GM23338 (cell line): ENCODE measurements around the gene EAF2. TPM values are rescaled to one million over a fixed set of nuclear protein-coding genes. Genes with fewer than 3 reads are reported as not detected.

Experiments used
- ATAC-seq: fragments of 200-7000 bp; cut with Tn5 transposase; 3 replicates; pipeline ENCODE4 v1.9.1; 2020
- DNase-seq: peaks from one replicate; pipeline ENCODE4 v3.0.0-alpha.2; 2015; ENCODE audit warnings: low spot score
- H2AFZ ChIP-seq: fragments of 200-600 bp; sonication (generic); 2 replicates; pipeline ENCODE4 v1.8.0; 2016; ENCODE audit warnings: antibody characterized with exemption, mild to moderate bottlenecking, moderate library complexity
- H3F3A ChIP-seq: fragments of 200-600 bp; sonication (generic); replicated peaks from 2 replicates; pipeline ENCODE4 v1.8.0; 2017; ENCODE audit warnings: antibody characterized with exemption, mixed run types, low read depth
- H3K27ac ChIP-seq: fragments of 200-600 bp; sonication (generic); 2 replicates; pipeline ENCODE4 v1.6.1; 2016; ENCODE audit warnings: low read depth
- H3K27me3 ChIP-seq: fragments of 200-600 bp; sonication (generic); 2 replicates; pipeline ENCODE4 v1.8.0; 2016; ENCODE audit warnings: mild to moderate bottlenecking, mixed run types, moderate library complexity; ENCODE audit not compliant: insufficient read depth
- H3K36me3 ChIP-seq: fragments of 200-600 bp; sonication (generic); 2 replicates; pipeline ENCODE4 v1.8.0; 2016; ENCODE audit warnings: mild to moderate bottlenecking; ENCODE audit not compliant: insufficient read depth
- H3K4me1 ChIP-seq: fragments of 200-600 bp; sonication (generic); 2 replicates; pipeline ENCODE4 v1.8.0; 2016; ENCODE audit warnings: mild to moderate bottlenecking, moderate library complexity; ENCODE audit not compliant: insufficient read depth
- H3K4me2 ChIP-seq: fragments of 200-600 bp; sonication (generic); 2 replicates; pipeline ENCODE4 v1.7.1; 2017; ENCODE audit warnings: mixed run types
- H3K4me3 ChIP-seq: fragments of 200-600 bp; sonication (generic); 2 replicates; pipeline ENCODE4 v1.6.1; 2016; ENCODE audit warnings: mixed run types
- H3K79me2 ChIP-seq: fragments of 200-600 bp; sonication (generic); replicated peaks from 2 replicates; pipeline ENCODE4 v1.8.0; 2017; ENCODE audit warnings: mild to moderate bottlenecking; ENCODE audit not compliant: insufficient read depth
- H3K9me2 ChIP-seq: fragments of 200-600 bp; sonication (generic); 2 replicates; pipeline ENCODE4 v1.8.0; 2017; ENCODE audit not compliant: insufficient read depth
- H4K20me1 ChIP-seq: fragments of 200-600 bp; sonication (generic); replicated peaks from 2 replicates; pipeline ENCODE4 v1.8.0; 2017; ENCODE audit warnings: mild to moderate bottlenecking; ENCODE audit not compliant: insufficient read depth
- H3K27ac Mint-ChIP-seq: 2 replicates; pipeline ENCODE4 v1.8.0; 2020; ENCODE audit warnings: inconsistent platforms, mild to moderate bottlenecking, moderate library complexity, mixed read lengths
- H3K27me3 Mint-ChIP-seq: 3 replicates; pipeline ENCODE4 v1.8.0; 2022; ENCODE audit warnings: low read depth, mild to moderate bottlenecking, moderate library complexity, mixed read lengths, inconsistent platforms; ENCODE audit not compliant: insufficient read depth, poor library complexity
- H3K36me3 Mint-ChIP-seq: 3 replicates; pipeline ENCODE4 v1.8.0; 2021; ENCODE audit warnings: low read depth, mild to moderate bottlenecking, inconsistent platforms, moderate library complexity, mixed read lengths
- H3K4me1 Mint-ChIP-seq: 3 replicates; pipeline ENCODE4 v1.8.0; 2020; ENCODE audit warnings: mild to moderate bottlenecking, inconsistent platforms, mixed read lengths
- H3K4me3 Mint-ChIP-seq: 3 replicates; pipeline ENCODE4 v1.8.0; 2021; ENCODE audit warnings: moderate library complexity, mild to moderate bottlenecking, inconsistent platforms, mixed read lengths
- H3K9me3 Mint-ChIP-seq: 3 replicates; pipeline ENCODE4 v1.8.0; 2020; ENCODE audit warnings: moderate library complexity, mild to moderate bottlenecking, inconsistent platforms, mixed read lengths
- CREB1 ChIP-seq: fragments of 250-450 bp; sonication (Bioruptor Pico); IDR thresholded peaks from 2 replicates; pipeline ENCODE4 v1.5.0; 2020; ENCODE audit warnings: low read depth, mild to moderate bottlenecking, moderate library complexity
- JUNB ChIP-seq: IDR thresholded peaks from one replicate; pipeline ENCODE4 v1.6.1; 2016; ENCODE audit warnings: antibody characterized with exemption; ENCODE audit not compliant: unreplicated experiment
- REST ChIP-seq: IDR thresholded peaks from one replicate; pipeline ENCODE4 v1.6.1; 2018; ENCODE audit warnings: antibody characterized with exemption; ENCODE audit not compliant: unreplicated experiment
- STAT1 ChIP-seq: IDR thresholded peaks from one replicate; pipeline ENCODE4 v1.6.1; 2016; ENCODE audit warnings: antibody characterized with exemption; ENCODE audit not compliant: unreplicated experiment
- ZNF114 ChIP-seq: fragments of 250-450 bp; sonication (Bioruptor Pico); IDR thresholded peaks from 2 replicates; pipeline ENCODE4 v1.5.0; 2020; ENCODE audit warnings: mild to moderate bottlenecking, moderate library complexity
- ZNF462 ChIP-seq: fragments of 250-450 bp; sonication (Bioruptor Pico); IDR thresholded peaks from 2 replicates; pipeline ENCODE4 v1.5.0; 2020; ENCODE audit warnings: mild to moderate bottlenecking, moderate library complexity
- polyA plus RNA-seq: library from polyadenylated mRNA; unstranded; fragments of >200 nt; fragmentation: Nextera tagmentation; extraction: Ambion mirVana; gene quantifications from 2 replicates; pipeline ENCODE4 v1.2.1, GENCODE V29; 2016
- total RNA-seq: library from RNA; depleted of rRNA; stranded (reverse); fragments of >200 nt; shearing (Covaris generic); gene quantifications from 2 replicates; pipeline ENCODE4 v1.2.3, GENCODE V29; 2014

The EAF2 gene
- total and polyA plus RNA-seq, 2 experiments from 2014 or later = 5.7 to 14.7 TPM

GRCh38 chr3:121794264-121794983 is 40.6 kb upstream of the EAF2 start (continued):
- no peak for TF ChIP-seq ZNF462 (CRISPR knock-in tag)

GRCh38 chr3:121796970-121797369 is 38.0 kb upstream of the EAF2 start:
- Histone ChIP-seq H3K4me2 (no peak overlapping the region), H3K79me2 (no peaks in the 10 kb centered on the region), H4K20me1 (no peaks in the 10 kb centered on the region), H3K27me3 (no peaks in the 10 kb centered on the region), H3K36me3 (0 out of 2 replicates have a peak, but pooled peaks cover 3% of the 10 kb centered on the region), H2AFZ (no peak overlapping the region), H3F3A (no peaks in the 10 kb centered on the region), H3K9me2 (no peaks in the 10 kb centered on the region), H3K27ac (no peak overlapping the region), H3K4me1 (no peaks in the 10 kb centered on the region), H3K4me3 (no peak overlapping the region)
- H3K4me3 Mint-ChIP-seq = no peak overlapping the region
- TF ChIP-seq REST = no peak
- TF ChIP-seq STAT1 = no peak
- no peak for TF ChIP-seq CREB1
- TF ChIP-seq ZNF114 (CRISPR knock-in tag) = no peak
- no peak for TF ChIP-seq JUNB
- H3K27ac Mint-ChIP-seq = no peak overlapping the region
- no peaks in the 10 kb centered on the region for H3K9me3 Mint-ChIP-seq
- peaks cover 8% of the 10 kb centered on the region; the same call in 2 of the 3 replicates for H3K36me3 Mint-ChIP-seq
- H3K4me1 Mint-ChIP-seq = no peaks in the 10 kb centered on the region
- no peak for ATAC-seq
- H3K27me3 Mint-ChIP-seq = no peaks in the 10 kb centered on the region
- DNase-seq = no peak
